Gastroesophageal sphincter (tissue), 4 donors: ENCODE data around the gene PPP3CB. TPM values are rescaled to one million over a fixed set of nuclear protein-coding genes. Genes with fewer than 3 reads are reported as not detected.

Source experiments
- ATAC-seq: fragments of 150-250 bp; one replicate; pipeline ENCODE4 v1.9.1; 2016; ENCODE audit warnings: mild to moderate bottlenecking, moderate library complexity
- H3K27ac ChIP-seq, 4 donors: fragments of 200-600 bp; sonication (generic) in 3 of 4; 1 replicate in 3 of 4; 2 replicates in 1 of 4; pipeline ENCODE4 v1.5.1; 2016 to 2019
- H3K27me3 ChIP-seq: fragments of 200-600 bp; sonication (generic); one replicate; pipeline ENCODE4 v1.5.1; 2019
- H3K36me3 ChIP-seq, 2 donors: fragments of 200-600 bp; sonication (generic); one replicate each; pipeline ENCODE4 v1.5.1; 2019; ENCODE audit warnings: control low read depth in 1 of 2
- H3K4me1 ChIP-seq, 3 donors: fragments of 200-600 bp; sonication (generic); 1 replicate in 2 of 3; 2 replicates in 1 of 3; pipeline ENCODE4 v1.5.1; 2016 to 2019; ENCODE audit warnings: control low read depth in 2 of 3
- H3K4me3 ChIP-seq, 2 donors: fragments of 200-600 bp; sonication (generic); one replicate each; pipeline ENCODE4 v1.5.1; 2019; ENCODE audit warnings: mild to moderate bottlenecking in 1 of 2, moderate library complexity in 1 of 2
- H3K9me3 ChIP-seq, 3 donors: fragments of 200-600 bp; sonication (generic); one replicate each; pipeline ENCODE4 v1.5.1; 2017 to 2019; ENCODE audit warnings: control low read depth in 2 of 3
- CTCF ChIP-seq, 4 experiments: fragments of 200-600 bp in 2 of 4; fragments of 450-650 bp in 2 of 4; sonication (generic) in 1 of 4; IDR thresholded peaks; one replicate each; pipeline ENCODE4 v1.5.1; 2017 to 2019; ENCODE audit warnings: antibody characterized with exemption in 4 of 4, mild to moderate bottlenecking in 2 of 4, moderate library complexity in 2 of 4
- EP300 ChIP-seq: sonication (generic); formaldehyde crosslinking; IDR thresholded peaks from one replicate; pipeline ENCODE4 v1.6.1; 2017; ENCODE audit warnings: antibody characterized with exemption, mild to moderate bottlenecking
- POLR2A ChIP-seq, 2 donors: fragments of 450-650 bp; IDR thresholded peaks; one replicate each; pipeline ENCODE4 v1.6.1; 2017; ENCODE audit warnings: antibody characterized with exemption in 2 of 2, mild to moderate bottlenecking in 2 of 2, moderate library complexity in 1 of 2
- POLR2AphosphoS5 ChIP-seq: sonication (generic); formaldehyde crosslinking; IDR thresholded peaks from one replicate; pipeline ENCODE4 v1.6.1; 2017; ENCODE audit warnings: antibody characterized with exemption
- WGBS, 2 donors: methylation state at CpG; one replicate each; pipeline ENCODE4 v1.1.5; 2018; ENCODE audit warnings: low coverage in 1 of 2; 5-methylcytosine and 5-hydroxymethylcytosine counted together
- total RNA-seq, 4 donors: library from RNA; depleted of rRNA; stranded (reverse); fragments of >200 nt; gene quantifications; one replicate each; pipeline ENCODE4 v1.1.0, GENCODE V29; 2016

The PPP3CB gene
- total RNA-seq, 4 donors from 2014 or later = 69.2 to 121 (median 75.4) TPM

GRCh38 chr10:73408978-73409521, 86.8 kb downstream of the PPP3CB start:
- Histone ChIP-seq H3K36me3 (peaks cover 0 to 5% of the 10 kb centered on the region in 2 donors), H3K27ac (no peak overlapping the region), H3K27me3 (no peaks in the 10 kb centered on the region), H3K4me1 (peaks cover 0 to 50% (median 0%) of the 10 kb centered on the region in 3 donors), H3K4me3 (no peak overlapping the region), H3K9me3 (no peaks in the 10 kb centered on the region)
- TF ChIP-seq POLR2AphosphoS5 (no peak), CTCF (IDR thresholded peaks at IDR 0.05) (no peak), POLR2A (IDR thresholded peaks at IDR 0.05) (no peak), EP300 (no peak)
- ATAC-seq = no peak
- WGBS, 2 donors = 67 to 87% methylated on average over 4 of the region's 4 CpGs

GRCh38 chr10:73408061-73408460, 87.8 kb downstream of the PPP3CB start:
- H3K36me3 ChIP-seq = peaks cover 0 to 5% of the 10 kb centered on the region in 2 donors
- WGBS, 2 donors = 92 to 97% methylated on average over 3 to 5 of the region's 5 CpGs
- no peaks in the 10 kb centered on the region for H3K9me3 ChIP-seq
- no peak overlapping the region for H3K27ac ChIP-seq
- peaks cover 0 to 48% (median 0%) of the 10 kb centered on the region in 3 donors for H3K4me1 ChIP-seq
- ATAC-seq = no peak
- H3K4me3 ChIP-seq = no peak overlapping the region
- TF ChIP-seq CTCF (IDR thresholded peaks at IDR 0.05) (no peak), POLR2A (IDR thresholded peaks at IDR 0.05) (no peak), POLR2AphosphoS5 (no peak)
- H3K27me3 ChIP-seq = no peaks in the 10 kb centered on the region

- 60 to 91% methylated on average over 1 of the region's 1 CpG for WGBS, 2 donors
- peaks cover 0 to 42% (median 0%) of the 10 kb centered on the region in 3 donors for H3K4me1 ChIP-seq
Observed at GRCh38 chr10:73407495-73407894, 88.3 kb downstream of the PPP3CB start.

GRCh38 chr10:73406846-73407245, 89.0 kb downstream of the PPP3CB start:
- Histone ChIP-seq H3K36me3 (peaks cover 0 to 5% of the 10 kb centered on the region in 2 donors), H3K27me3 (no peaks in the 10 kb centered on the region), H3K4me1 (peaks cover 0 to 36% (median 0%) of the 10 kb centered on the region in 3 donors), H3K9me3 (no peaks in the 10 kb centered on the region), H3K4me3 (no peak overlapping the region), H3K27ac (no peak overlapping the region)
- no peak for ATAC-seq
- TF ChIP-seq CTCF (IDR thresholded peaks at IDR 0.05) = no peak
- TF ChIP-seq POLR2A (IDR thresholded peaks at IDR 0.05) = no peak
- no peak for TF ChIP-seq POLR2AphosphoS5
- TF ChIP-seq EP300 = no peak
- 81 to 88% methylated on average over 4 to 5 of the region's 5 CpGs for WGBS, 2 donors

More at GRCh38 chr10:73407495-73407894, 88.3 kb downstream of the PPP3CB start:
- H3K4me3 ChIP-seq = no peak overlapping the region
- ATAC-seq = no peak
- no peaks in the 10 kb centered on the region for H3K27me3 ChIP-seq
- H3K27ac ChIP-seq = no peak overlapping the region
- H3K36me3 ChIP-seq = peaks cover 0 to 5% of the 10 kb centered on the region in 2 donors
- no peak for TF ChIP-seq POLR2A (IDR thresholded peaks at IDR 0.05)
- TF ChIP-seq EP300 = no peak
- TF ChIP-seq POLR2AphosphoS5 = no peak
- no peak for TF ChIP-seq CTCF (IDR thresholded peaks at IDR 0.05)
- no peaks in the 10 kb centered on the region for H3K9me3 ChIP-seq

- Histone ChIP-seq H3K27ac (no peak overlapping the region), H3K4me1 (peaks cover 0 to 25% (median 0%) of the 10 kb centered on the region in 3 donors), H3K36me3 (peaks cover 0 to 6% of the 10 kb centered on the region in 2 donors), H3K4me3 (no peak overlapping the region), H3K9me3 (no peaks in the 10 kb centered on the region), H3K27me3 (no peaks in the 10 kb centered on the region)
- 78 to 98% methylated on average over 3 of the region's 3 CpGs for WGBS, 2 donors
- TF ChIP-seq CTCF (IDR thresholded peaks at IDR 0.05) = no peak
- no peak for TF ChIP-seq POLR2A (IDR thresholded peaks at IDR 0.05)
- no peak for TF ChIP-seq POLR2AphosphoS5
- no peak for TF ChIP-seq EP300
- ATAC-seq = no peak
Observed at GRCh38 chr10:73405556-73405955, 90.3 kb downstream of the PPP3CB start.
